ENCODE results near the gene MEA1. TPM values are rescaled to one million over a fixed set of nuclear protein-coding genes. Genes with fewer than 3 reads are reported as not detected.

The MEA1 gene
- total RNA-seq, 1 experiment from 2014 or later, result 200 TPM

- in situ Hi-C loops (cut with HindIII; ENCODE audit: low pct_unique_long_range_greater_than_20kb, low sequenced_read_pairs), result no loop called here
- DNase-seq (ENCODE audit: low read depth), result peak; percentile 99
Measured at GRCh38 chr6:42984001-42984923, 29.5 kb downstream of the MEA1 start, which contains the start of gene PPP2R5D. TSS of gene PPP2R5D (plus strand) at chr6:42984570. CDS start at chr6:42984678, 108 bp downstream.

- in situ Hi-C loops (cut with HindIII; ENCODE audit: low pct_unique_long_range_greater_than_20kb, low sequenced_read_pairs), result no loop called here
Measured at GRCh38 chr6:42981836-42982235, 31.9 kb downstream of the MEA1 start.

DNA sequence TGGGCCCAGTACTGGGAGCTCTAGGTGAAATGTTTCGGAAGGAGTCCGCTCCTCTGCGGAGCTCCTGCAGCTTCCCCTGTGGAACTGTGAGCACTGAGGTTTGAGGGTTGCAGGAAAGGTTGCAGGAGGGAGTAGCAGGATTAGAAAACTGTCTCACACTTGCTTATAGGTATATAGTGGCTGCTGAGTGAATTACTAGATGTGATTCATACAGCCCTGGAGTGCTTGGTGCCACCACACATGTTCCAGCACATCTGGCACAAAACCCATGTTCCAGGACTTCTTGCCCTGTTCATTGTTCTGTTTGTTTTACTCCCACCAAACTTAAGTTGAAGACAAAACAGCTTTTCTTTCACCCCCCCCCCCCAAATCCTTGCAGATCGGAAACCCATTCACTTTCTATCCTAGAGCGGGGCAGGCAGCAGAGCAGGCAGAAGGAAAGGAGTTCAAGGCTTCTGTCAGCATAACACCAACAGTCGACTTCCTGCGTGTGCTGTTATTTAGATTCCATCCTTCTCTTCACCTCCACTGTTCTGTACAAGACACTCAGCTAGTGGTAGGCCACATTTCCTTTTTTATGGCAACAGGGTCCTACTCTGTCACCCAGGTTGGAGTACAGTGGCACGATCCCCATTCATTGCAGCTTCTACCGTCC is 34.1 kb downstream of the MEA1 start:
- in situ Hi-C loops (cut with HindIII; ENCODE audit: low pct_unique_long_range_greater_than_20kb, low sequenced_read_pairs), result no loop called here
- DNase-seq (ENCODE audit: low read depth), result no peak

More at GRCh38 chr6:42981836-42982235, 31.9 kb downstream of the MEA1 start:
- no peak for DNase-seq (ENCODE audit: low read depth)

DNA sequence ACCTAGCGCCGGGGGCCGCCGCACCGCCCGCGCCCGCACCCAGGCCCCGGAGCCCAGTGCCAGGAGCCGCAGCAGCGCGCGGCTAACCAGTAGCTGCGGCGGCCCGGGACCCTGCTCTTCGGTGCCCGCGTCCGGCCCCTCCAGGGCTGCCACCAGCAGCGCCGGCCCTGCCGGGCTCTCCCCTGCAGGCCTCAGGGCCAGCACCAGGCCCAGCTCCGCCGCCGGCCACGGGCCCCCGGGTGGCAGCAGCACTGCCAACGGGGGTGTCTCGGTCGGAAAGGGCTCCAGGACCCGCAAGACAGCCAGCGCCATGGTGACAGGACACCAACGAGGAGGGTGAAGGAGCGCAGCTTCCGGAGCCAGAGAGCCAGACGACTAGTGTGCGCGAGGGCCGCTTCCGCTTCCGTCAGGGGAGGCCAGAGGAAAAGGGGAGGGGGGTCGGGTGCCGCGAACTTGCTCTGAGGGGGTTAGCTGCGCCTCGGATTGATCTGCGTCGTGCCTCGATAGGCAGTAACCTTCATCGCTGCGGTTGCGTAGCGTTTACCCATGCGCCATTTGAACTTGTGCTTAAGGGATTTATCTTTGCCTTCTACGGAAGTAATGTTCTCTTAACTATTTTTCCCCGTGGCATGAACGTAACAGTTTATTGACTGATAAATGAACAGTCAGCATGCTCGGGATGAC is 34.8 kb downstream of the MEA1 start, which contains the start of gene PEX6:
TSS of gene PEX6 (minus strand) at position 343 of the 684 bp plus-strand sequence. CDS start at position 312, 31 bp downstream.
- peak; percentile 86 for DNase-seq (ENCODE audit: low read depth)
- in situ Hi-C loops (cut with HindIII; ENCODE audit: low pct_unique_long_range_greater_than_20kb, low sequenced_read_pairs), result no loop called here

GRCh38 chr6:42978487-42978838 is 35.3 kb downstream of the MEA1 start:
- in situ Hi-C loops (cut with HindIII; ENCODE audit: low pct_unique_long_range_greater_than_20kb, low sequenced_read_pairs), result no loop called here
- DNase-seq (ENCODE audit: low read depth), result no peak

GRCh38 chr6:42974919-42975505 is 38.7 kb downstream of the MEA1 start:
- no peak for DNase-seq (ENCODE audit: low read depth)
- in situ Hi-C loops (cut with HindIII; ENCODE audit: low pct_unique_long_range_greater_than_20kb, low sequenced_read_pairs), result no loop called here

DNA sequence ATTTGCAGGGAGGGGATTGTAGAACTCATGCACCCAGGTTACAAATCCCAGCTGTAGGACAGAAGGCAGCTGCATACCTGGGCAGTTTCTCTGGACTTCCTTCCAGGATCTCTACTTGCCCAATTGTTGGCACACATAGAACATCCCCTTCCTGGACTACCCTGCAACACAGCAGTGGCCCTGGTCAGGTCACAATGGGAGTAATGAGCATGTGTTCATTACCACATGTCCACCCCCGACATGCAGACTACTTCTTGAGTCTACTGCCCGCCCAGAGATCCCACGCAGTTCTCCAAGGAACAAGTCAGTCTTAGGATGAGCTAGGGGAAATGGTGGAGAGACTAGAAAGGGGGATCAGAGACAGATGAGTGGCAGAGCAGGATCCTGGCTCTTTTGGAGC is 39.8 kb downstream of the MEA1 start:
- DNase-seq (ENCODE audit: low read depth), result no peak
- in situ Hi-C loops (cut with HindIII; ENCODE audit: low pct_unique_long_range_greater_than_20kb, low sequenced_read_pairs), result no loop called here

- in situ Hi-C loops (cut with HindIII; ENCODE audit: low pct_unique_long_range_greater_than_20kb, low sequenced_read_pairs), result no loop called here
- no peak for DNase-seq (ENCODE audit: low read depth)
Measured at GRCh38 chr6:42971746-42972327, 41.9 kb downstream of the MEA1 start.

GRCh38 chr6:42970871-42971612 is 42.7 kb downstream of the MEA1 start:
- DNase-seq (ENCODE audit: low read depth), result peak; percentile 61
- in situ Hi-C loops (cut with HindIII; ENCODE audit: low pct_unique_long_range_greater_than_20kb, low sequenced_read_pairs), result no loop called here

DNA sequence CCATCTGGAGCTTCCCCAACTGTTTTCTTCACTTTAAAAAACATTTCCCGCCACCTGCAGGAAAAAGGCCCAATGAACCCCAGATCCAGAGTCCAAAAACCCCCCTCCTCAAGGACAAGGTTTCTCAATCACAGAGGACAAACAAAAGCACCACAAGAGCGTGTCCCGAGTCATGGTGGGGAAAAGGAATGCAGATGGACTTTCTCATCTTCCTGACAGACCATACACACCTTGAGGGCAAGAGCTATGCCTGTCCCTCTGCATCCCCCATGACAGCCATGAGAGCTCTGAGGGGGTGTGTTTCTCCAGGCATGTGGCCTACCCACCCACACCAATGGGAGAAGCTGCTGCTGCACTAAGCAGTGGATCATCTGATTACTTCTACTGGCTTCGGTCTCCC is 43.8 kb downstream of the MEA1 start:
- no peak for DNase-seq (ENCODE audit: low read depth)
- in situ Hi-C loops (cut with HindIII; ENCODE audit: low pct_unique_long_range_greater_than_20kb, low sequenced_read_pairs), result no loop called here

DNA sequence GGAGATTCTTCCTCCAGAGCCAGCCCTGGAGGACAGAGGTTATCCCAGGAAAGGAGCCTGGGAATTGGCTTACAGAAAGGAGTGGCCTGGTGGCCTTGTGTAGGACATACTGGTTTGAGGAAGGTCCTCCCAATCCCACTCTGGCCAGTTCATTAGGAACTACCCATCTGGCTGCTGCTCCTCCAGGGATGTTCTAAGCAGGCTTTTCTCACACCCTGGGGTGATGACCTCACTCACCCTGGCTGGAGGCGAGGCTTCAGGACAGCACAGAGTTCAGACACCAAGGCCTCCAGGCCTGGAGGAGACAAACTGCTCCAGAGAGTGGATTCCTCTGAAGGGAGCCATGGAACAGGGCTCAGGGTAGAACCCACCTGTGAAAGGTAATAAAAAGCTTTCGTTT is 44.3 kb downstream of the MEA1 start:
- DNase-seq (ENCODE audit: low read depth), result no peak
- in situ Hi-C loops (cut with HindIII; ENCODE audit: low pct_unique_long_range_greater_than_20kb, low sequenced_read_pairs), result no loop called here

DNA sequence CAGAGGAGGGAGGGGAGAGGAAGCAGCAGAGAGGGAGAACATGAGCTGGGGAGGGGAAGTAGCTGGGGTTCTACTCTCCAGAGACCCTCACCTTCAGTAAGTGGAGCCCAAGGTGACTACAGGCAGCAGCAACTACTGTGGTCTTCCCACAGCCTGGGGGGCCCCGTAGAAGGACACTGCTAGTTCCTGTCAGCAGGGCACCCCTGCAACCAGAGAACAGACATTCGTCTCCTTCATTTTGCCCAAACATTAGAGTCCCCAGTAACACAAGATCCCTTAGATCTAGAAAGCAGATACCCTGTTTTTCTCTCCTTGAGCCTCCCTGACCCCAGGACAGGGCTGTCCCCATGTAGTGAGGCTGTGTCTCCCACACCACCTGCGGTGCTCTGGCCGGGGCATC is 45.0 kb downstream of the MEA1 start:
- DNase-seq (ENCODE audit: low read depth), result no peak
- in situ Hi-C loops (cut with HindIII; ENCODE audit: low pct_unique_long_range_greater_than_20kb, low sequenced_read_pairs), result no loop called here

- in situ Hi-C loops (cut with HindIII; ENCODE audit: low pct_unique_long_range_greater_than_20kb, low sequenced_read_pairs), result no loop called here
- no peak for DNase-seq (ENCODE audit: low read depth)
Measured at GRCh38 chr6:42968126-42968701, 45.5 kb downstream of the MEA1 start.

GRCh38 chr6:42967228-42967627 is 46.5 kb downstream of the MEA1 start:
- DNase-seq (ENCODE audit: low read depth), result no peak
- in situ Hi-C loops (cut with HindIII; ENCODE audit: low pct_unique_long_range_greater_than_20kb, low sequenced_read_pairs), result no loop called here

DNA sequence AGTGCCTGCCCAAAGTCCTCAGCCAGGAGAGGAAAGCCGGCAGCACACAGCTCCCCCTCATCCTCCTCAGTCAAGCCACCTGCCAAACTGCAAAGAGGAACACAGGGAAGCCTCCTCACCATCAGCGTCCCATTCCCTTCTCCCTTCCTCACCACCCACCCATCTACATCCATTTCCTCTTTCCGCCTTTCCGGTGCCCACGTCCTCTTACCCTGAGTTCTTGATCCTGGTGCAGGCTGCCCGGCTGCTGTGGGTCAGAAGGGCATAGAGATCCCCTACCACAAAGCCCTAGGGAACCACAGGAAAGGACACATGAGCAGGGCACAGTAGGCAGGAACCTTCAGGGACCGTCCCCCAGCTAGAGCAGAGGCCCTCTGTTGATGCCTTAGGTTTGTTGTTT is 47.2 kb downstream of the MEA1 start:
- no peak for DNase-seq (ENCODE audit: low read depth)
- in situ Hi-C loops (cut with HindIII; ENCODE audit: low pct_unique_long_range_greater_than_20kb, low sequenced_read_pairs), result no loop called here

DNA sequence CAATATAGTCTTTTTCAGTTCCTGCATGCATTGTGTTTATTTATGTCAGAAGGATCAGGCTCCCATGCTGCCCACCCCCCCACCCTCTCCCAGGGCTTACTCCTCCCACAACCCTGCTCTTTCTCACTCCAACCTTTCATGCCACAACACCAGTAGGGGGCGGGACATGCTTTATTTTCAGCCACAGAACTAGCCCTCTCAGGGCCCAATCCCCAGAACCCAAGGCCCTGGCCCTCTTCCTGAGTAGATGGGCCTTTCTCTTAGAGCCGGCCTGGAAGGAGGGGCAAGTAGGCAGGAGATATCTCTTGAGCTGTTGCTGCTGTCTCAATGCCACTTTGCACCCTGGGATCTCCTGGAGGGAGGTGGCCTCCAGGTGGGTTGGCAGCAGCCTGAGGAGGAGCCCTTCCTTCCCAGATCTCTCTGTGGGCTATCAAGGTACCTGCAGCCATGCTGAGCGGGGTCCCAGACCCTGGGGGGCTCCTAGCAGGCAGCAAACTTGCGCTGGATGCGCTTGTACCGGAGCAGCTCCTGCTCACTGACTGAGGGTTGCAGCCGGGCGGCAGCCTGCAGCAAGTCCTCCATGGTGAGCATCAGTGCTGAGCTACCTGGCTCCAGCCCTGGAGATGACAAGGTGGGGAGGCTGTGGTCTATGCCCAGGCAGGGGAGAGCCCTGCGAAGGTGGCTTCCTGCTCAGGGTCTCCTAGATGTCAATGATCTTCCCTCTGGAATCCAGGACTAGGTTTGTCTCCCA is 49.7 kb downstream of the MEA1 start:
- peak; percentile 40 for DNase-seq (ENCODE audit: low read depth)
- in situ Hi-C loops (cut with HindIII; ENCODE audit: low pct_unique_long_range_greater_than_20kb, low sequenced_read_pairs), result no loop called here

Data from Caki2 (cell line).